T-helper 17 cell (primary cell): ENCODE results near the gene IL22RA1. TPM values are rescaled to one million over a fixed set of nuclear protein-coding genes. Genes with fewer than 3 reads are reported as not detected.

Source experiments
- ATAC-seq: fragments of 150-1000 bp; cut with Tn5 transposase; 2 replicates; pipeline ENCODE4 v1.10.0; 2021; ENCODE audit warnings: mild to moderate bottlenecking, moderate library complexity
- DNase-seq, 3 donors: peaks; one replicate each; pipeline versions ENCODE4 v3.0.0 to v3.0.0-alpha.2; 2020 to 2021
- H3K9me3 ChIP-seq: one replicate; pipeline ENCODE4 v1.7.0; 2013; ENCODE audit warnings: low read length, mild to moderate bottlenecking; ENCODE audit not compliant: control insufficient read depth, poor library complexity, severe bottlenecking
- H3K27ac Mint-ChIP-seq: one replicate; pipeline ENCODE4 v1.8.0; 2022; ENCODE audit warnings: mild to moderate bottlenecking, moderate library complexity, mixed read lengths
- H3K27me3 Mint-ChIP-seq: one replicate; pipeline ENCODE4 v1.8.0; 2022; ENCODE audit warnings: mixed read lengths
- H3K36me3 Mint-ChIP-seq: one replicate; pipeline ENCODE4 v1.8.0; 2022; ENCODE audit warnings: low read depth, mixed read lengths
- H3K4me1 Mint-ChIP-seq: one replicate; pipeline ENCODE4 v1.8.0; 2022; ENCODE audit warnings: mild to moderate bottlenecking, mixed read lengths
- H3K4me3 Mint-ChIP-seq: one replicate; pipeline ENCODE4 v1.8.0; 2022; ENCODE audit warnings: mild to moderate bottlenecking, moderate library complexity, mixed read lengths
- total RNA-seq, 4 donors: library from RNA in 2 of 4; stranded (reverse) in 2 of 4; gene quantifications; one replicate each; pipeline ENCODE4 v1.2.3 and lab custom pipeline; 2022 to 2026

IL22RA1 gene
- total RNA-seq, 2 donors from 2014 or later: not detected

DNA sequence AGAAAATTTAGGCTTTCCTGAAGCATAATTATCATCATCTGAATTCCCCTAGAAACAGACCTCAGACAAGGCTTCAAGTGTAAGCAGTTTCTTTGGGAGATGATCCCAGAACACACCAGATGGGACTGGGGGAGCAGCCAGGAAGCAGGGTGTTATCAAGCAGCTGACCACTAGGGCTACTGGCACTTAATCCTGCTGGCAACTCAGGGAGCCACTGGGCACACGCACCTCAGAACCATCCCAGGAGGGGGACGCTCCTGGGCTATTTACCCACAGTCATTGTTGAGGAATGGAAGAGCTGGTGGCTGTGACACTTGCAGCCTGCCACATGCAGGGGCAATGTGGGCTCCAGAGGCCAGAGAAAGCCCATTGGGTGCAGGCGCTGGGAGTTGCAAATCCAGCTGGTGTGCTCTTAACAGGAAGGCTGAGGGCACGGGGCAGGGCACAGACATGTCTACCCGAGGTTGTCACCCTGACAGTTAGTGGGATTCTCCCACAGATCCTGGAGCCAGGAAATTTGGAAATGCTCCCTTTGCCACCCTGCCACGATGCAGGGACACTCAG is 15.1 kb upstream of the IL22RA1 start:
- H3K4me3 Mint-ChIP-seq: no peak overlapping the region
- H3K27ac Mint-ChIP-seq: no peak overlapping the region
- no peak for ATAC-seq
- H3K27me3 Mint-ChIP-seq: peaks cover 5% of the 10 kb centered on the region
- H3K36me3 Mint-ChIP-seq: peaks cover 2% of the 10 kb centered on the region
- no peaks in the 10 kb centered on the region for H3K9me3 ChIP-seq
- no peak for DNase-seq
- peaks cover under 1% of the 10 kb centered on the region for H3K4me1 Mint-ChIP-seq

DNA sequence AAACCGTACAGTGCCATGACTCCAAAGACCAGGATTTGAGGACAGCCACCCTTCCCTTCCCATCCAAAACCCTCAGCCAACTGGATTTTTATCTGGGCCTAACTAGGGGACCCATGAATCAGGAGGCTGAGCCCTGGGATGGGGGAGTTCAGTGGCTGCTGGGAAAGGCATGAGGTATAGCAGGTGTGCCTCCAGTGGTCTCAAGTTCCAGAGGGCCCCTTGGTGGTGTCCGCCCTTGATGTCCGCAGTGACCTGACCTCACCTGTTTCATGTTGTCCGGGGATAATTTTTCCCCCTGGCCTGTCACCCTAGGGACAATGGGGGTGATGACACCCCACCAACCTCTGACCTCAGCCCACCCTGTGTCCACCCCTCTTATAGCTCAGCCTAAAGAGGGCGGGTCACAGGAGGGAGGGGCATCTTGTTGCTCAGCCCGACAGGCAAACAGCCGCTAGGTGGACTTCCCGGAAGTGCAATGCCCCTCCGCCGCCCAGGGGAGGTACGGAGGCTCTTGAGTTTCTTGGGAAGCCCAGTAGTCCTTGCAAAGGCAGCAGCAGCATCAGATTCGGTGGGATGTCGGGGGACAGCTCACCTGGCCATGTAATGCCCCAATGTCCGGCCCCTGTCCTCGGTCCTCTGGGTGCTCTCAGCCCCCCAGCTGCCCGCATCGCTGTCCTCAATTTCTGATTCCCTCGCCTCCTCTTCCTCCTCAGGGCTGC is 13.8 kb upstream of the IL22RA1 start:
- Mint-ChIP-seq H3K4me3 (no peak overlapping the region), H3K27ac (no peak overlapping the region), H3K27me3 (peaks cover 18% of the 10 kb centered on the region), H3K4me1 (no peaks in the 10 kb centered on the region), H3K36me3 (peaks cover 2% of the 10 kb centered on the region)
- H3K9me3 ChIP-seq: no peaks in the 10 kb centered on the region
- no peak for DNase-seq
- no peak for ATAC-seq

GRCh38 chr1:24155011-24155782 is 12.3 kb upstream of the IL22RA1 start:
- peaks cover 10% of the 10 kb centered on the region for H3K4me1 Mint-ChIP-seq
- no peak for ATAC-seq

DNA sequence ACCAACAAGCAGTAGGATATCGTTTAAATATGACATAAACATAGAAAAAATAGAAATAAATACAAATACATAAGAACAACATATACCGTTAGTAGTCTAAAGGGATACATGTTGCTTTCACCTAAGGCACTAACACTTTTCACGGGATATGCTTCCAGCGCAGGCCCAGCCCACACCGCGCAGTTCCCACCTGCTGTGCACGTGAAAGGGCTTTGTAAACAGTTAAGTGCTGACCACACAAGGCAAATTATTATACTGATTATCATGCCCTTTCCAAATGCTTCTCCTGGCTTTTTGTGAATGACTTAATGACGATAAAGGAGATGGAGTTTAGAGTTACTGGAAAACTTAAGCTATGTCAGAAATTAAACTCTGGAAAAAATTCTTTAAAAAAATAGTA is 11.3 kb upstream of the IL22RA1 start:
- peaks cover 43% of the 10 kb centered on the region for H3K27me3 Mint-ChIP-seq
- H3K4me3 Mint-ChIP-seq: no peak overlapping the region
- no peak overlapping the region for H3K27ac Mint-ChIP-seq
- DNase-seq (no peak), ATAC-seq (no peak)
- H3K9me3 ChIP-seq: no peaks in the 10 kb centered on the region
- H3K4me1 Mint-ChIP-seq: peaks cover 10% of the 10 kb centered on the region
- peaks cover 4% of the 10 kb centered on the region for H3K36me3 Mint-ChIP-seq

More at GRCh38 chr1:24155011-24155782, 12.3 kb upstream of the IL22RA1 start:
- no peak overlapping the region for H3K27ac Mint-ChIP-seq
- H3K9me3 ChIP-seq: no peaks in the 10 kb centered on the region
- DNase-seq: no peak
- H3K36me3 Mint-ChIP-seq: peaks cover 4% of the 10 kb centered on the region
- peaks cover 33% of the 10 kb centered on the region for H3K27me3 Mint-ChIP-seq
- no peak overlapping the region for H3K4me3 Mint-ChIP-seq

- DNase-seq: no peak
- H3K36me3 Mint-ChIP-seq: peaks cover 4% of the 10 kb centered on the region
- no peak overlapping the region for H3K27ac Mint-ChIP-seq
- peaks cover 55% of the 10 kb centered on the region for H3K27me3 Mint-ChIP-seq
- no peak for ATAC-seq
- H3K4me1 Mint-ChIP-seq: peaks cover 10% of the 10 kb centered on the region
- H3K4me3 Mint-ChIP-seq: no peak overlapping the region
- H3K9me3 ChIP-seq: no peaks in the 10 kb centered on the region
Observed at GRCh38 chr1:24152631-24153494, 9.9 kb upstream of the IL22RA1 start.

- no peaks in the 10 kb centered on the region for H3K9me3 ChIP-seq
- ATAC-seq (peak; percentile 6), DNase-seq (no peak)
- Mint-ChIP-seq H3K4me1 (peaks cover 12% of the 10 kb centered on the region), H3K27me3 (peaks cover 69% of the 10 kb centered on the region), H3K4me3 (peak overlapping the region; percentile 66), H3K36me3 (peaks cover 4% of the 10 kb centered on the region), H3K27ac (no peak overlapping the region)
Observed at GRCh38 chr1:24151175-24151533, 8.2 kb upstream of the IL22RA1 start.

GRCh38 chr1:24150234-24151174 is 7.6 kb upstream of the IL22RA1 start:
- DNase-seq: peak; percentile 71 to 88 (median 72)
- H3K4me3 Mint-ChIP-seq: peak overlapping the region; percentile 66
- H3K36me3 Mint-ChIP-seq: peaks cover 4% of the 10 kb centered on the region
- peaks cover 73% of the 10 kb centered on the region for H3K27me3 Mint-ChIP-seq
- H3K9me3 ChIP-seq: no peaks in the 10 kb centered on the region
- H3K4me1 Mint-ChIP-seq: peaks cover 12% of the 10 kb centered on the region
- H3K27ac Mint-ChIP-seq: no peak overlapping the region
- ATAC-seq: peak; percentile 98

- peaks cover 74% of the 10 kb centered on the region for H3K27me3 Mint-ChIP-seq
- H3K27ac Mint-ChIP-seq: no peak overlapping the region
- no peaks in the 10 kb centered on the region for H3K9me3 ChIP-seq
- DNase-seq (no peak), ATAC-seq (peak; percentile 3)
- H3K4me1 Mint-ChIP-seq: peaks cover 12% of the 10 kb centered on the region
- peak overlapping the region; percentile 66 for H3K4me3 Mint-ChIP-seq
- peaks cover 4% of the 10 kb centered on the region for H3K36me3 Mint-ChIP-seq
Observed at GRCh38 chr1:24149866-24150233, 6.9 kb upstream of the IL22RA1 start.

- peaks cover 12% of the 10 kb centered on the region for H3K4me1 Mint-ChIP-seq
- H3K36me3 Mint-ChIP-seq: peaks cover 4% of the 10 kb centered on the region
- no peaks in the 10 kb centered on the region for H3K9me3 ChIP-seq
- H3K4me3 Mint-ChIP-seq: no peak overlapping the region
- no peak for ATAC-seq
- DNase-seq: no peak
- no peak overlapping the region for H3K27ac Mint-ChIP-seq
- H3K27me3 Mint-ChIP-seq: peaks cover 80% of the 10 kb centered on the region
Observed at GRCh38 chr1:24147816-24148215, 4.9 kb upstream of the IL22RA1 start.

GRCh38 chr1:24147194-24147593 is 4.3 kb upstream of the IL22RA1 start:
- no peak overlapping the region for H3K27ac Mint-ChIP-seq
- no peaks in the 10 kb centered on the region for H3K9me3 ChIP-seq
- DNase-seq: no peak
- H3K27me3 Mint-ChIP-seq: peaks cover 78% of the 10 kb centered on the region
- H3K4me1 Mint-ChIP-seq: peaks cover 12% of the 10 kb centered on the region
- no peak for ATAC-seq
- H3K36me3 Mint-ChIP-seq: peaks cover 4% of the 10 kb centered on the region
- no peak overlapping the region for H3K4me3 Mint-ChIP-seq

DNA sequence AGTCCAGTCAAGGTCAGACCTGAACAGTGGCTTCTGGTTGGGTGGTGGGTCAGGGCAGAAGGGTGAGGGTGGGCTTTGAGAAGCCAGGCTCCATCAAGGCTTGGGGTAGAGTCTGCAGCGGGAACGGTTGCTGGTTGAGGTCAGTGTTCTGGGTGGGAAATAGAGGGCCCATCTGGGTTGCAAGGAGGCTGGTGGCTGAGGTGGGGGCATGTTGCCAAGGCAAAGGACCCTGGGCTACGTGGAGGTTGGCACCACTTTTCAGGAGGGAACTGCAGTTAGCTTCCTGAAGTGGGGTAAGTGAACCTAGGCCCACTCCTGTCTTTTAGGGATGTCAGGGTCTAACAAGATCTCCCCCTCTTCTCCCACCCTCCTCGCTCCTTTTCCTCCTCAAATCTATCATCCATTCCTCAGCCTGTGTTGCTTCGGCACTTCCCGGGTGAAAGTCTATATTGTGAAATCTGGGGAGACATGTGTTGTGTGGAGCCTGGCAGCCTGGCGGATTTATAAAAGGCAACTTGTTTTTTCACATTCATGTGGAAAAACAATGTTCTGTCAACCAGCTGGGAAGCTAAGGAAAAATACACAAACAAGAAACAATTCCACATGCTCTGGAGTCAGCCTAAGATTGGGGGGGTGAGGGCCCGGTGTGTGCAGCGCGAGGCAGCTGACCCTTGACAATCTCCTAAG is 1.5 kb downstream of the IL22RA1 start:
- no peak overlapping the region for H3K4me3 Mint-ChIP-seq
- no peak for DNase-seq
- no peaks in the 10 kb centered on the region for H3K9me3 ChIP-seq
- H3K4me1 Mint-ChIP-seq: peaks cover 2% of the 10 kb centered on the region
- no peak for ATAC-seq
- no peak overlapping the region for H3K27ac Mint-ChIP-seq
- peaks cover 2% of the 10 kb centered on the region for H3K36me3 Mint-ChIP-seq
- H3K27me3 Mint-ChIP-seq: peaks cover 52% of the 10 kb centered on the region

- H3K4me1 Mint-ChIP-seq: peaks cover 2% of the 10 kb centered on the region
- no peaks in the 10 kb centered on the region for H3K36me3 Mint-ChIP-seq
- no peak overlapping the region for H3K4me3 Mint-ChIP-seq
- H3K27ac Mint-ChIP-seq: no peak overlapping the region
- ATAC-seq (no peak), DNase-seq (no peak)
- H3K9me3 ChIP-seq: no peaks in the 10 kb centered on the region
- peaks cover 50% of the 10 kb centered on the region for H3K27me3 Mint-ChIP-seq
Observed at GRCh38 chr1:24140741-24141181, 2.2 kb downstream of the IL22RA1 start.
